Activated naive CD8-positive, alpha-beta T cell treated with anti-CD3 and anti-CD28 coated beads, Interleukin-2, amount 50 U/mL, for 16 hours (primary cell): Measurements from ENCODE around the gene VARS2.
"Not testable (repeated sequence)": the region's sequence is repeated elsewhere in the genome, so short reads cannot be mapped to it uniquely, and the experiment has no call there.

Source experiments
- DNase-seq: peaks from one replicate; pipeline ENCODE4 v3.0.0-alpha.2; 2020; ENCODE audit warnings: low read depth, low spot score

VARS2 gene

GRCh38 chr6:30962716-30963115 is 48.7 kb downstream of the VARS2 start:
- DNase-seq, result no peak

GRCh38 chr6:30963641-30964040 is 49.6 kb downstream of the VARS2 start:
- DNase-seq, result no peak

- no peak for DNase-seq
These were observed 50.0 kb downstream of the VARS2 start for GRCh38 chr6:30964075-30964474.

- DNase-seq, result no peak
These were observed 51.1 kb downstream of the VARS2 start for GRCh38 chr6:30965140-30965601.

- DNase-seq, result no peak
These were observed 52.1 kb downstream of the VARS2 start for GRCh38 chr6:30966154-30966553.

- not testable (repeated sequence) for DNase-seq
These were observed 55.1 kb downstream of the VARS2 start for GRCh38 chr6:30969171-30969570.

- no peak for DNase-seq
These were observed 56.9 kb downstream of the VARS2 start for GRCh38 chr6:30970946-30971345.

- no peak for DNase-seq
These were observed 58.8 kb downstream of the VARS2 start for GRCh38 chr6:30972816-30973215.

GRCh38 chr6:30974490-30975252 is 60.6 kb downstream of the VARS2 start:
- DNase-seq, result no peak
